HEK293T (cell line): ENCODE measurements around the gene MTRF1.

Experiments used
- FOXM1 ChIP-seq: fragments of 450-650 bp; IDR thresholded peaks from 2 replicates; pipeline ENCODE4 v1.6.1; 2017; ENCODE audit warnings: mild to moderate bottlenecking, borderline replicate concordance
- SP1 ChIP-seq: fragments of 450-650 bp; IDR thresholded peaks from 2 replicates; pipeline ENCODE4 v1.6.1; 2017
- SUZ12 ChIP-seq: fragments of 450-650 bp; IDR thresholded peaks from 2 replicates; pipeline ENCODE4 v1.6.1; 2016; ENCODE audit warnings: mild to moderate bottlenecking

DNA sequence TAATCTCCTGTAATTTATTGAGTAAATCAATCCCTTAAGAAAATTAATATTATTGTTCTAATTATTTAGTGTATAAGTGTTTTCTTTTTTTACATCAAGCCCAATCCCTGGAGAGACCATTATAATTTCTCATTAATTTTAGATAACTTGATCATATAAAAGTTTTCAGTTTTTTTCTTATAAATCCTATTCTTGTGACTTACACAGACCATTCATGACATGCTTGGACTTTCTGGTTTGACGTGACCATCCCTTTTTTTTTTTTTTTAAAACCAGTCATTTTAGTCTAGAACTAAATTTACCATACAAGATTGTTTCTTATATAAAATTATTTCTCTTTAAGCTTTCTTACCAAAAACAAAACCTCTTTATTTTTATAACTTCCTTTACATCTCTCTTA lies 5.4 kb upstream of the MTRF1 start:
- TF ChIP-seq SP1 (no peak), FOXM1 (no peak), SUZ12 (no peak)
